Endothelial cell of hepatic sinusoid (primary cell): ENCODE results near the gene MED9.
"Not testable (repeated sequence)": the region's sequence is repeated elsewhere in the genome, so short reads cannot be mapped to it uniquely, and the experiment has no call there.

Source experiments
- in situ Hi-C: cut with HindIII; loops from 2 replicates; pipeline ENCODE4 v1.10.0; 2017; ENCODE audit warnings: low sequenced_read_pairs

MED9 gene

GRCh38 chr17:17454276-17454675 is 22.5 kb upstream of the MED9 start:
- in situ Hi-C loops: no loop called here

DNA sequence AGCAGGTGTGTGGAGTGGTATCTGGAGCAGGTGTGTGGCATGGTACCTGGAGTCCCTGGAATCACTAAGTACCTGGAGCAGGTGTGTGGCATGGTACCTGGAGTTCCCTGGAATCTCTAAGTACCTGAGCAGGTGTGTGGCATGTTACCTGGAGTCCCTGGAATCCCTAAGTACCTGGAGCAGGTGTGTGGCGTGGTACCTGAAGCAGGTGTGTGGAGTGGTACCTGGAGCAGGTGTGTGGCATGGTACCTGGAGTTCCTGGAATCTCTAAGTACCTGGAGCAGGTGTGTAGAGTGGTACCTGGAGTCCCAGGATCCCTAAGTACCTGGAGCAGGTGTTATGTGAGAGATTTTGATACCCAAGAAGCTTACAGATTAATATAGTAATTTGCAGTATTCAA is 22.1 kb upstream of the MED9 start:
- in situ Hi-C loops: not testable (repeated sequence)

- in situ Hi-C loops: no loop called here
Observed at GRCh38 chr17:17455173-17455572, 21.6 kb upstream of the MED9 start.

- in situ Hi-C loops: no loop called here
Observed at GRCh38 chr17:17456251-17456650, 20.5 kb upstream of the MED9 start.

GRCh38 chr17:17457680-17458079 is 19.1 kb upstream of the MED9 start:
- in situ Hi-C loops: no loop called here

GRCh38 chr17:17460038-17460437 is 16.8 kb upstream of the MED9 start:
- in situ Hi-C loops: loop anchor here (10.0 kb wide), 2 partner anchors 65 to 125 kb away; no protein-coding TSS in a partner anchor

DNA sequence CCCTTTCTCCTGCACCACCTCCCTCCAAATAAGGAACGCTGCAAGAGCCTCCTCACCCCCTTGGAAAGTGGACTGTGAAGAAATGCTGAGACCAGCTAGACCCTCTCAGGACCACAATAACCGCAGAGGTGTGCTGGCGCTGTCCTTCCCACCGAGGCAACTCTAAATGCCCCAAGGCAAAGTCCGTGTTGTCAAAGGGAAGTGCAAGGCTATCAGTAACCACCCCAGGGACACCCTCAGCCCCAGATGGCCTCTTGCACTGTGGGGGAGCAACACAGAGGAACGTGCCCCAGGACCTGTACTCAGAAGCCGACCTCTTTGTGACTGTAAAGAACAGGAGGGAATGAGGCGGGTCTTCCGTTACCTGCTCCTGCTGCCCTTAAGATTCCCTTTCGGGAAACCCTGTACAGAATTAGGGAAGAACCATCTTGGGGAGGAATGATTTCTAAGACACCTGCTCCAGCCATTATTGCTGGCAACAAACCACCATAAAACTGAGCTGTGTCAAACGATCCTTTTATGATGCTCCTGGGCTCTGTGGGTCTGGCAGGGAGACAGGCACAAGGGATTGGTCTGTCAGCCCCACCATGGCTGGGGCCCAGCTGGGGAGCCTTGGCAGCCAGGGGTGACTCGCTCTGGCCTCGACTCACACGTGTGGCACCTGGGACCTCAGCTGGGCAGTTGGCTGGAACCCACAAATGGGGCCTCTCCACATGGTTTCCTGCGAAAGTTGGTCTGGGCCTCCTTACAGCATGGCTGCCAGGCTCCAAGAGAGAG is 14.6 kb upstream of the MED9 start:
- in situ Hi-C loops: loop anchor here (10.0 kb wide), 2 partner anchors 63 to 123 kb away; no protein-coding TSS in a partner anchor

- in situ Hi-C loops: loop anchor here (10.0 kb wide), 2 partner anchors 61 to 121 kb away; no protein-coding TSS in a partner anchor
Observed at GRCh38 chr17:17463821-17464220, 13.0 kb upstream of the MED9 start.

DNA sequence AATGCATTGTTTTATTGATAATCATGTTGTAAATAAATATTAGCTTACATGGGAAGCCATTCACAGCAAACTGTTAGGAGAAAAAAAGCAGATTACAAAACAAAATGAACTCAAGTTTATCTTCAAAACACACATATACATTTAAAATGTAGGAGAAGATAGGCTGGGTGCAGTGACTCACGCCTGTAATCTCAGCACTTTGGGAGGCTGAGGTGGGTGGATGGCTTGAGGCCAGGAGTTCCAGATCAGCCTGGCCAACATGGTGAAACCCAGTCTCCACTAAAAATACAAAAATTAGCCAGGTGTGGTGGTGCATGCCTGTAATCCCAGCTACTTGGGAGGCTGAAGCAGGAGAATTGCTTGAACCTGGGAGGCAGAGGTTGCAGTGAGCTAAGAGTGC is 10.9 kb upstream of the MED9 start:
- in situ Hi-C loops: loop anchor here (5.0 to 10.0 kb wide), 3 partner anchors 59 to 119 kb away; no protein-coding TSS in a partner anchor

DNA sequence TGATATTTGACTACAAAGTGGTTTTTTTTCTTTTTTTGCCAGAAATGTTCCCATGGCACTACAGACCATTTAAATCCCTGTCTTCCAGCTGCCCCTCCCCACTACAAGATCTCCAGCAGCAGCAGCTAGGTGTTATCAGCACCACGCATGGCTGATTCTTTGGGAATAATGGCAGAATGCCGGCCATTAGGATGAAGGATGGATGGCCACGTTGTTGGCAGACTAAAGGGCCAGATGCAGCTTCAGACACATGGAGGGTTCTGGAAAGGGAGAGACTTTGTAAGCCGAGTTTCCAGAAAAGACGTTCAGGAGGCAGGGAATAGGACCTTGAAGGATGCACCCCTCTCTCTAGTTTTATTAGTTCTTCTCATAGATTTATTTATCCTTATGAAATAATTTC is 10.3 kb upstream of the MED9 start:
- in situ Hi-C loops: loop anchor here (5.0 to 10.0 kb wide), 3 partner anchors 58 to 118 kb away; no protein-coding TSS in a partner anchor

GRCh38 chr17:17467016-17467415 is 9.8 kb upstream of the MED9 start:
- in situ Hi-C loops: loop anchor here (5.0 to 10.0 kb wide), 3 partner anchors 58 to 118 kb away; no protein-coding TSS in a partner anchor

GRCh38 chr17:17467720-17468119 is 9.1 kb upstream of the MED9 start:
- in situ Hi-C loops: loop anchor here (5.0 to 10.0 kb wide), 3 partner anchors 57 to 117 kb away; no protein-coding TSS in a partner anchor

DNA sequence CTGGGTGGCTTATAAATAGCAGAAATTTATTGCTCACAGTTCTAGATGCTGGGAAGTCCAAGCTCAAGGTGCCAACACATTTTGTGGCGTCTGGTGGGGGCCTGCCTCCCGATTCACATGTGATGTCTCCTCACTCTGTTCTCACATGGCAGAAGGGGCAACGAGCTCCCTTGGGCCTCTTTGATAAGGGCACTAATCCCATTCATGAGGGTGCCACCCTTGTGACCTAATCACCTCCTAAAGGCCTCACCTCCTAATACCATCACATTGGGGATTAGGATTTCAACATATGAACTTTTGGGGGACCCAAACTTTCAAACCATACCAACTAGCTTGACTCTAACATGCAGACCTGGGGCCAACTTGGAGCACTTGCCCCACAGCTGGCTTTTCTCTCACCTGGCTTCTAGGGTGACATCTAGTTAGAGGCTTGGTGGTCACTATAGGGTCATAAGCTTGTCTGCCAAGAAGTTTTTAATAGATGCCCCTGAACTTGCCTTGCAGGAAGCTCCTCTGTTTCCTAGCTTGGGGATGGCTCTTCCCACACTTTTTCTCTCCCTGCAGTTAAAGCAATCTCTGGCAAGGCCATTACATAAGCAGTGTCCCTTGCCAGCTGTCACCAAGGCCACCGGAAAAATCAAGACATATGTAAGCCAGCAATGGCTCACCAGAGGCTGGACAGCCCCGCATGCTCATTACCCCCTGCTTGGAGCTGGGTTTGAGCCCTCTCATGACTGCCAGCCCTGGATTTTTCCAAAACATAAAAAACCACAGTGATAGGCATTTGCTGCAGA is 8.4 kb upstream of the MED9 start:
- in situ Hi-C loops: loop anchor here (5.0 to 10.0 kb wide), 3 partner anchors 56 to 116 kb away; no protein-coding TSS in a partner anchor

DNA sequence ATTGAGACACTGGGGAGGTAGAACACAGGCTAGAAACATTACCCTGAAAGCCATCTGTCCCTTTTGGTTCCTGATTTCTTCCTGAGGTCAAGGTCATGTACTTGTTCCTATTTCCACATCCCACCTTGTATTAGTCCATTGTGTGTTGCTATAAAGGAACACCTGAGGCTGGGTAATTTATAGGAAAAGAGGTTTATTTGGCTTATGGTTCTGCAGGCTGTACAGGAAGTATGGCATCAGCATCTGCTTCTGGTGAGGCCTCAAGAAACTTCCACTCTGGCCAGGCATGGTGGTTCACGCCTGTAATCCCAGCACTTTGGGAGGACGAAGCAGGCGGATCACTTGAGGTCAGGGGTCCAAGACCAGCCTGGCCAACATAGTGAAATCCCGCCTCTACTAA is 7.4 kb upstream of the MED9 start:
- in situ Hi-C loops: loop anchor here (5.0 to 10.0 kb wide), 3 partner anchors 55 to 115 kb away; no protein-coding TSS in a partner anchor

DNA sequence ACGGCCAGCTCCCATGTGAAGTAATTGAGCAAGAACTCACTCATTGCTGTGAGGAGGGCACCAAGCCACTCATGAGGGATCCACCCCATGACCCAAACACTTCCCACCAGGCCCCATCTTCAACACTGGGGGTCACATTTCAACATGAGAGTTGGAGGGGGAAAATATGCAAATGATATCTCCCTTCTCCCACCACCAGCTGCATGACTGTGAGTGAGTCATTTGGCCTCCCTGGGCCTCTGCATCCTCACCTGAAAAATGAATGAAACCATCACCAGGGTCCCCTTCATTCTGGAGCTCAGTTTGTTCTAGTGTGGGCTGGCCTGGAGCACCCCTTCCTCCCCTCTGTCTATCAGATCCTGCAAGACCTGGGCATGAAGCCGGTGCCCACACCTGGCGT is 6.8 kb upstream of the MED9 start:
- in situ Hi-C loops: loop anchor here (5.0 to 10.0 kb wide), 3 partner anchors 55 to 115 kb away; no protein-coding TSS in a partner anchor

DNA sequence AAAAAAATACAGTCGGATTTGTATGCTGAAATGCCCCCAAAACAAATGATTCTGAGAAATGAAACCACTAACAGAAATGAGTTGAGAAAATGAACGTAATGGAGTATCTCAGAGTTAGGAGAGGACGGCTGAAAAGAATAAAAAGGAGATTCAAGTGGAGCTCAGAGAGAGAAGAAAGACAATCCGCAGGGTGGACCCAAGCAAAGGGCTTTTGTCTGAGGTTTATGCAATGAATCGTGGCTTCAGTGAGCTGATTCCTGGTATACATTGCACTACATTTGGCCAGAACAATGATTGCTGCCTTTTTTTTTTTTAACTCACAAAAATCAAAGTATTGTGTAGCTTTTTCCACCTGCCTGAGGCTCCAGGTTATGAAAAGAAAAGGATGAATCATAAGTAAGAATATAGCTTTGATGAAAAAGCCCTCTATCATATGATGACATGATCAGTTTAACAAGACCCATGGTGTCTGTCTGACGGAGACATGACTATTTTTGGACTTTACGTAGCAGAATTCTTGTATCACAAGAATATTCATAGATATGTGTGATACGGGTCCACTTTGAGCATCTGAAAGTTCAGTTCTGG is 4.4 kb upstream of the MED9 start:
- in situ Hi-C loops: no loop called here

DNA sequence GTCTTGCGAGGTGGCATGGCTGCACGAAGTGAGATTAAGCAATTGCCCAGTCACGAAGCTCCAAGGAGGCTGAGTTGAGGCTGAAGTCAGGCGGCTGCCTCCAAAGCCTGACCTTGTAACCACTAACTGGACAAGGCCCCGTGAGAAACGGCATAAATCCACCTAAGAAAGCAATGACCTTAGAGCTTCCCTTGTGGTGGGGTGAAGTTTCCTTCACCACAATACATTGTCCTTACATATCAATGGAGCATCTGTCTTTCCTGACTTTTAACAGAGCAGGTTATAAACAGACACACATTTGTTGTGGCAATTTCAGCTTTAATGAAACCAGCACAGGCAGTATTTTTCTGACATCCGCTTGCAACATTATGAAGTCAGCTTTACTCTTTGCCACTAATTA is 2.5 kb upstream of the MED9 start:
- in situ Hi-C loops: no loop called here

DNA sequence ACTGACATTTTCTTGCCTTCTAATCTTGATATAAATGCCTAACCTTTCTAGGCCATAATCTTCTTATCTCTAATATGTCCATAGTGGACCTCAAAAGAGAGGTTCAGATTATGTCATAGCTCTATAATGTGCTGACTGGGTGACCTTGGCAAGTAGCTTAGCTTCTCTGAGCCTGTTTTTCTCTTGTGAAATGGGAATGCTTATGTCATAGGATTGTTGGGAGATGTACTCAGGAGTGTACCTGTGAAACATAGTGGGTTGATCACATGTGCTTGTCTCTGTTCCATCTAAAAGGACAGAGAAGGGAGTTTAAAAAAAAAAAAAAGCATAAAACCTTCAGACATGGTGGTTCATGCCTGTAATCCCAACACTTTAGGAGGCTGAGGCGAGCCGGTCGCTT is 2.4 kb downstream of the MED9 start:
- in situ Hi-C loops: no loop called here

- in situ Hi-C loops: loop anchor here (5.0 kb wide), 1 partner anchor 107 kb away; no protein-coding TSS in a partner anchor
Observed at GRCh38 chr17:17480593-17481148, 3.9 kb downstream of the MED9 start.

DNA sequence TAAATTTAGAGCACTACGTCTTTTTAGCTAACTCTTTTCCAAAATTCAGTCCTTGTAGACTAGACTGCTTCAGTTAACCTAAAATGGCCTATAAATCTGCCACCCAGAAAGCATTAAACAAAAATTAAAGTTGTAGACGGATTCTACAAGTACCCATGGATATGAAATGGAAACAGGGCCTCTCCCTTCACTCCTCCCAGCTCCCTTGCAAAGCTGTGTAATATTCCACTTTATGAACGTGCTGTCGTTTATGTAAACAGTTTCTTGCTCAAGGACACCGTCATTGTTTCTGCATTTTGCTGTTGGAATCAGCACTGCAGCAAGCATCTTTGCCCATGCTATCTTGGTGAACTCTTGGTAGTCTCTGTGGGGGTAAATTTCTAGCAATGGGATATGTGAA is 5.1 kb downstream of the MED9 start:
- in situ Hi-C loops: loop anchor here (5.0 kb wide), 1 partner anchor 105 kb away; no protein-coding TSS in a partner anchor
